HG03354 (cell line): Measurements from ENCODE around the gene CPS1.

ENCODE experiments used
- ATAC-seq: cut with Tn5 transposase; IDR thresholded peaks from one replicate; pipeline ENCODE4 v1.9.1; 2021; ENCODE audit warnings: mild to moderate bottlenecking; ENCODE audit not compliant: unreplicated experiment, poor library complexity, severe bottlenecking

CPS1 gene

DNA sequence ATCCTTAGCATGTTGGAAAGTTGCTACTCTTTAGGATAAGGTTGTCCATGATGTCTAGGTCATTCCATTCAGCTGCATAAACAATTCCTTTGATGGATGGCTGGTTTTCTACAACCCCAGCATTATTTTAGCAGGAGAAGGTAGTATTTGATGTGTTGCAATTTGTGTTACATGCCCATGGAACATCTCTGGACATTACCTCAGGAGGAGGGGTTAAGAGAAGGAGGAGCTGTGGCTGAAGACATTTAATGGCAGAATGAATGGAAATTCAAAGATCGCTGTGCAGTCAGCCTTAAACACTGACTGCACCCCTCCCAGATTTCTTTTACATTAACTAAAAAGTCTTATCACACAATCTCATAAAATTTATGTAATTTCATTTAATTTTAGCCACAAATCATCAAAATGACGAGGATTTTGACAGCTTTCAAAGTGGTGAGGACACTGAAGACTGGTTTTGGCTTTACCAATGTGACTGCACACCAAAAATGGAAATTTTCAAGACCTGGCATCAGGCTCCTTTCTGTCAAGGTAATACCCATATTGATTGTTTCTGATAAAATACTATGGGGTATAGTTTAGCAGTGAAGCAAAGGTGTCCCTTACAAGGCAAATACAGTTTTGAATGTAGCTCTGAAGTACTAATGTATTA lies at the start of gene CPS1:
CPS1 (plus strand) TSS at position 271 of the 652 bp plus-strand sequence; CDS start at position 406, 135 bp downstream.
- ATAC-seq, result no peak

DNA sequence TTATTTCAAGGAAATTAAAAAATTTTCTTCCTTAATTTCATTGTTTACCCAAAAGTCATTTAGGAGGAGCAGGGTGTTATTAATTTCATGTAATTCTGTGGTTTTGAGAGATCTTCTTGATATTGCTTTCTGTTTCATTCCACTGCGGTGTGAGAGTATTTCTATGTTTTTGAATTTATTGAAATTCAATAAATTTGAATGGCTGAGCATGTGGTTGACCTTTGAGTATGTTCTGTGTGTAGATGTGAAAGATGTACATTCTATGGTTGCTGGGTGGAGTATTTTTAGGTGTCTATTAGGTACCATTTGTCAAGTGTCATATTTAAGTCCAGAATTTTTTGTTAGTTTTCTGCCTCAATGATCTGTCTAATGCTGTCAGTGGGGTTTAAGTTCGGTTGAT lies 40.5 kb upstream of the CPS1 start:
- peak; percentile 50 for ATAC-seq

DNA sequence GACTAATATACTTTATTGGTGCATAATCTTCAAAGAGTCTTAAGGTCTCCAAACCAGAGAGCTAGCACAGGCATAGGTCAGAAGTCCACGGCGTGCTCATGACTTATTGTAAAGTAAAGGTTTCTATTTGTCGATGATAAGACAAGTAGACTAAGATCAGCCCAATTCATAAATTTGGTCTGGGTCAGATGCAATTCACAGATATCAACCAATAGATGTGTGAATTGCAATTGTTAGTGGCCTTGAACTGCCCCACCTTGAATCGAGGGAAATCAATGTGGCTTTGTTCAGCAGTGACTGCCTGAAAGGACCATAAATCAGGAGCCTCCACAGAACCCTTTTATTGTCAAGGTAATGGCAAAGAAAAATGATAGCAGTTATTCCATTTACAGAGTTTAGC lies 39.1 kb upstream of the CPS1 start:
- no peak for ATAC-seq

DNA sequence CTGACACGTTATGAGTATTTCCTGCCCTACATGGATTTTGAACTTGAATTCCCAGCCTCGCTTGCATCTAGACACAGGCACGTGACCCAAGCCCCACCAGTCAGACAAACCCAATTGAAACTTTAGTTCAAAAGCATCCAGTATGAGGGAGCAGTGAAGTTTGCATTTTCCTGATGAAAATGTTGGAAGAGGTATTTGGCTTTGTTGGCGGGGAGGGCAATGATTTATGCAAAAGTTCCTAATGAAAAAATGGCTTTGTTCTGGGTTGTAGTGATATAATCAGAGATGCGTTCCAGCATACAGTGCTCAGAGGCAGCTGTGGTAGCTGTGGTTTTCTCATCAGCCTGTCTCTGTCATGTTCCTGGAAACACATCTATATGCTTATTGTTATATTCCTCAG lies 36.8 kb upstream of the CPS1 start:
- ATAC-seq, result no peak

DNA sequence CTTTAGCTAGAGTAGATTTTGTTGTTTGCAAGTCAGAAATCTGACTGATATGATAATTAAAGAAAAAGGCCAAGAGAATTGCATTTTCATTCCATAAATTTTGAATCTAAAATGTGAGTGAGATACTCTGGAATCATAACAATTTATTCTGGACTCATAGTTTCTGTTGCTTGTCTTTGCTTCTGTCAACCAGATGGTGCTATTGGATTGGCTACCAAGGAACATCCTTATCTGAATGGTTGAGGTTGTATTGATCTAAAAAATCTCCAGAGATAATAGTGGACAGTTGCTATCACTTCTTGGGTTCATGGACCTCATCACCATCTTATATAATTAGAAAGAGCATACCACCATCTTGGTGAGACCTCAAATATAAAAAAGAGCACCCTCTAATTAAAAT lies 34.0 kb upstream of the CPS1 start:
- ATAC-seq, result no peak

DNA sequence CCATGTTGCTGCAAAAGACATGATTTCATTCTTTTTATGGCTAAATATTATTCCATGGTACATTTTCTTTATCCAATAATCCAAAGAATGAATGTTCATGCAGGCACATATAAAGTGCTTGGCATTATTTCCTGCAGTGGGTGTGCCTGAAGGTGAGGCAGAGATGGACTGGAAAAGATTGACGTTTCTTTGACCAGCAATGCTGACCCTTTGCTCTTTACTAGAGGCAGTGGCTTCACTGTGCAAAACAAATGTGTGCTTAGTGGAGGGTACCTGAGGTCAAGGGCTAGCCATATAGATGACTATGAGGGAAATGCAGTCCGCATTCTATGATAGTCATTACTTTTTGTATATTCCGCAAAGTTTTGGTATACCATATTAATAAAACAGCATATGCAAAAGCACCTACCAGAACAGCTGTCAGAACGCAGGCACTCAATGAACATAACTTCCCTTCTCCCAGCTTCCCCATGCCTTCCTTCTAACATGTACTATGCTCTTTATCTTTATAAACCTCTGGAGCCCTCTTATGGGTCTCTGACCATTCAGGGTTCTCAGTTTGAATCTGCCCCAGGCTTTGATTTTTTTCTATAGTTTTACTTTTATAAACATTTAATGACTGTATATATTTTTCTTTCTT lies 32.6 kb upstream of the CPS1 start:
- ATAC-seq, result no peak

DNA sequence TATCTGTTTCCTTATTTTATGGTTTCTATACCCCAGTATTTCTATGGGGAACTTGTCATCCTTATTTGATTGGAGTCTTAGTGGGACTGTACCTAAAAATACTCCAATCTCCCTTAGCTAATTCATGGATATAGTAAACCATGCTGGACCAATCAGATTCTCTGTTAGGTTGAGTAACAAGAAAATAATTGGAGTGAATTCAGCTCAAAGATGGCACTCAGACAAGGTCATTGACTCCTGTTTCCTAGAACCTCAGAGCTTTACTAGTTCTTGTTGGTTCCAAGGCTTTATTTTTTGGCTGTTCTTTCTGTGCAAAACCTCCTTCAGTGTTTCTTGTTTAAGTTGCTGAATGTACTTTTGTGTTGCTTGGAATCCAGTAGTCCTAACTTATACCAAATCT lies 31.9 kb upstream of the CPS1 start:
- ATAC-seq, result no peak

DNA sequence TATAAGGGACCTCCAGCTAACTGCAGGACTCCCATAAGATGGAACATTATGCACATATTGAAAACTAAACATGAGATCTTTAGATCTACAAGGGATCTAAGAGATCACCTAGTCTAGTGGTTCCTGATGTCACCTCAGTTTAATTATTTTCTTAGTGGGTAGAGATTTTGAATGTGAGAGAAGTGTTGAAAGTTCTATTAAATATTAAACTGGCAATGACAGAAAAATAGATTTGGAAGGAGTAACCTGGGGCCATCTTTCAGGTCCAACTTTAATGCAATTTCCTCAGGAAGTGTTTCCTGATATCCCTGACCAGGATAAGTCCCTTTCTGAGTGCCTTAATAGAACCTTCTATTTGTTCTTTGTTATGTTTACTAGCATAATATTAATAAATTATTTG lies 29.1 kb upstream of the CPS1 start:
- ATAC-seq, result peak; percentile 89

DNA sequence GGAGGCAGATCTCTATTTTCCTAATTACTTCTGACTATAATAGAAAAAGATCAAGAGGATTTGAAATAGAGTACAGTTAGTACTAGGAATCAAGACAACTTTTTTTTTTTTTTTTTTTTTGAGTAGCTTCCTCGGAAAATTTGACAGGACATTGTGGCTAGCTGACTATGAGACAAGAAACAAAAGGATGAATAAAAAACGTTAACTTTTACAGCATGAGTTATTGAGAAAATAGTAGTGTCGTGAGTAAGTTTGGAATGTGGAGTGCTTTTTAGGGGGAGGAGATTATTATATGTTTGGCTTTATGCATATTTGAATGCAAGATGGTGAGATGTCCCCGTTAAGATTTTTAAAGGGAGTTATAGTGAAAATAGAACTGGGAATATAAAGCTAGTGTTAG lies 27.7 kb upstream of the CPS1 start:
- ATAC-seq, result no peak

DNA sequence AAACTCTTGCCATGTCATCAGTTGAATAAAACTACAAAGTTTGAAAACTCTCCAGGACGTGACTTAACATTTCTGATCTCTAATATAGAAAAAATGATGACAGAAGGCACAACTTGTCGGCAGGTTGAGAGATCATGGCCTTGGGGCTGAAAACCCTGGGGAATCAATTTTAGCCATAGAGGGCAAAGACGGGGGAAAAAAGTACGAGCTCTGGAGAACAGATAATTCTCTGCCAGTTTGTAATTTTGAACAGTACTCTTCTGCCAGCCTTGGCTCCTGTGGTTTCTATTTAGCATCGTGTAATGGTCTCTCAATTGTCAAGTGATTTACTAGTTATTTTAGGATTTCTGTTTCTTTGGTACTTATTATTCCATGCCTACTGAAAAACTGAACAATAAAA lies 25.3 kb upstream of the CPS1 start:
- ATAC-seq, result no peak

DNA sequence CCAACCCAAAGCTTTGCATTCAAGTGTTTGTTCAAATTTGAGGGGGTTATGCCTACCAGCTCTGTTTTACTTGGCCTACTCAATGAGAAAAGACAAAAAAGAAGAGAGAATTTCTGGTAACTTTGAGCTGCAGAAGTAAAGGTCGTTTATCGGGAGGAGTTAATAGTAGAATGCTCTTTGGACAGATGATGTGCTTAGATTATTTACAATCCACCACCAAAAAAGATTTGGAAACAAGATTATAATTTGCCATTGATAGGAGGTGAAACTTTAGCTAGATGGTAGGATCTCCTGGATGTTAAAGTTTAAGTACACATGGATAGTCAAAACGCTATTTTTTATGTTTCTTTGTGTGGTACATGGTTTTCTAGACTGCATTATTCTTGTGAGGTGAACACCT lies 24.9 kb upstream of the CPS1 start:
- ATAC-seq, result no peak

DNA sequence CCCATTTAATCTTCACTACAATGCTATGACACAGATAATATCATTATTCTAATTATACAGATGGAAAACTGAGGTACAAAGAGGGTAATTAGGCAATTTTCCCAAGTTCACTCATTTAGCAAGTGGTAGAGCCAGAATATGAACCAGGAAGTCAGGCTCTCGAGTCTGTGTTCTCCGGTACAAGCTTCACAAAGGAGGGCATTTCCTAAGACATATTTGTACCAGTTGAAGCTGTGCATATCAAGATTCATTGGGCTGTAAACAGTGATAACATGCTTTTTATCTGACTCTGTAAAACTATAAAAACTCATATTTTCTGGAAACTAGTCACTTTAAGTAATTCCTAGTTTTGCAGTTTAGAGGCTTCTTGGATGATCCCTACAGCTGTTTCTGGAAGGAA lies 23.0 kb upstream of the CPS1 start:
- no peak for ATAC-seq

DNA sequence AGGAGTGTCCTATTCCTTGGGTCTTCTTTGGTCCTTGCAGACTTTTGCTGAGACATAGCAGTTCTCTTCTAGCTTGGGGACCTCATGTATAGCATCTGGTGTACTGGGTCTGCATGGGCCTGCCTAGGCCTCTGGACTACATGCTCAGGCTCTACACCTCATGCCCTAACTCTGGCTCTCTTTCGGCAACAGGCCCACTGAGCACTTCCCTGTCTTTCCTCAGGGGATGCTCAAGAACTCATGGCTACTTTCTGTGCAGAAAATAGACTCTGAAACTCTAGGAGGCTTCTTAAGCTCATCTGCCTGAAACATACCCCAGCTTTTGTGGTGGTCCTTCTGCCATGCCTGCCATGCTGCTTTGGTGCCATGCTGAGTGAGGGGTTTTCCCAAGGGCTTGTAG lies 21.5 kb upstream of the CPS1 start:
- ATAC-seq, result no peak

DNA sequence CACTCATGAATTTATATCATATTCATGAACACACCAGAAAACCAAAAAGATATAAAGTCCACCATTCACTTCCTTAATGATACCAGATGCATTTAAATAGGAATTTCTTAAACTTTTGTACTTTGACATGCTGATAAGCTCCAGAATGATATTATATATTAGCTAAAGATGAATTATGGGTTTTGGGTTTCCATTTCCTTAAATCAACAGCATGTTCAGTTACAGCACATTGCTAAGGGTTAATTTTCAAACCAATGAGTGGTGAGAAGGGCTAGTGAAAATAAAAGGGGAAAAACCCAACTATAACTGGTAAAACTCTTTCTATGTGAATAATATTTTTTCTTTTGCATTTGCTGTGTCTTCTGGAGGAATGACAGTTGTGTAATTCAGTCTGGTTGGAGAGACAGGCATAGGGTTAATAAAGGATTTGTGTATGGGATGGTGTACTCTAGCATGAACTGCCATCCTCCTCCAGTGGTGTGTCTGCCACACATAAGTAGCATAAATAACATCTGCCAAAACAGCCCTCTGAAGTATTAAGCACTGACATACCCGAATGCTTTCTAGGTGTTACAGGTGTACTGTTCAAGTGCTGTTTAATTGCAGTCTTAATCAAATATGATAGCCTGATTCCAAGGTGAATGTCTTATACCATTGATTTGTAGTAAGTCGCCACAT lies 19.3 kb upstream of the CPS1 start:
- peak; percentile 68 for ATAC-seq

DNA sequence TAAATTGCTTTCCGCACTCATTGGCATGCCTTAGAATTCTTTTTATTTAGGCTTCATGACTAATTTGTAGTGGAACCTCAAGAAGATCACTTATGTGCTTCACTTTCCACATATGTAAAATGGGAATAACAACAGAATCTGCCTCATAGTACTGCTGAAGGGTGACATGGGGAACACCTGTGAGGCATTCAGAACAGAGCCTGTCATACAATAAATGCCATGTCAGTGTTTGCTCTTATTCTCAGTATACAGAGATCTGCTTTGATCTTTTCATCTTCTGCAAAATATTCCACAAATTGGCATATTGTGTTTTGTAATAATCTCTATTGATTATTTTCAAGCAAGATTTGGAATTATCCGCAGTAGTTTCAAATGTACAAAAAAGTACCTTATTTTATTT lies 17.4 kb upstream of the CPS1 start:
- ATAC-seq, result no peak

DNA sequence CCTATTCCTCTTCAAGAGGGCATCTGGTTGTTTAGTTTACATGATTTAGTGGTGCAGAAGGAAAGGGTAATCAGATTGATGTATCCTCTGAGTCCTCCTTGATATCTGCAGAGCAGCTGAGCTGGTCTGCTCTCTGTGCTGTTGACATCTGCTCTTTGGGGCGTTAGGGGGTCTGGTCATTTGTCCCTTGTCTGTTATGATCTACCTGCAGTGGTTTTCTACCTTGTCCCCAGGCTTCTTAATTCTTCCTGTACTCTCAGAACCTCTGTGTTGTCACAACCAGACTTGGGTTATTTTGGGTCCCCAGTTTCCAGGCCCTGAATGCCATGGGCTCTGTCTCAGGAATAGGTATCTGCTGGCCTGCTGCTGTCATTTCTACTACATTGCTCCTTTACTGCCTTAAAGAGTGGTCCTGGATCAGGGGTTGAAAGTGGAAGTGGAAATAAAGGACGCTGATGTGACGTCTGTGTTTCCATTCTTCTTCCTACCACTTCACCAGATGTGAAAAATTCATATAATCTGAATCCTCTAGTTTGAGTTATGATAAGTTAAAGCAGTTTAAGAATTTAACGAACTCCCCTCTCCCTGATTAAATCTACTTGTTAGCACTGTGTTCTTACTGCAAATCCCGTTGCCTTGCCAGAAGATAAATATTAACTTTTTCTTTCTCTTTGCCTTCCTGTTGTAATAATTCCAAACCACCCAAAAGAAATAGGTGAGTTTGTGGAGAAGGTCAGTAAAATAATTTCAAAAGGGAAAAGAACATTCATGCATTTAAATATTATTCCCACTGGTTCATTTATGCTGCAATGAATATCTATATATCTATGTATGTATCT lies 16.6 kb upstream of the CPS1 start:
- ATAC-seq, result no peak

DNA sequence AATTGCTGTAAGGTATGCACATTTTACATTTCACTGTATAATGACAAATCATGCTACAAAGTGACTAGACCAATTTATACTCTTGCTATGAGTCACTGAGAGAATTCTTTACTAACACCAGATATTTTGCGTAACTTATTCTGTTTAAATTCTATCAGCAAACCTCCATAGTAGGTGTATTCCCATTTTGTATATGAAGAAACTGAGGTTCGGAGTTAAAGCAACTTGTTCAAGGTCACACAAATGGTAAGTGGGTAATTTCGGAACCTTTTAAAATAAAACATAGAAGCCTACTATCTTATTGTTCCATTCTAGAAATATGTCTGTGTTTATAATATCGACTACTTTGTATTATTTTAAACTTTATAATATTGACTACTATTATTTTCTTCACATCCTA lies 15.9 kb upstream of the CPS1 start:
- ATAC-seq, result no peak

DNA sequence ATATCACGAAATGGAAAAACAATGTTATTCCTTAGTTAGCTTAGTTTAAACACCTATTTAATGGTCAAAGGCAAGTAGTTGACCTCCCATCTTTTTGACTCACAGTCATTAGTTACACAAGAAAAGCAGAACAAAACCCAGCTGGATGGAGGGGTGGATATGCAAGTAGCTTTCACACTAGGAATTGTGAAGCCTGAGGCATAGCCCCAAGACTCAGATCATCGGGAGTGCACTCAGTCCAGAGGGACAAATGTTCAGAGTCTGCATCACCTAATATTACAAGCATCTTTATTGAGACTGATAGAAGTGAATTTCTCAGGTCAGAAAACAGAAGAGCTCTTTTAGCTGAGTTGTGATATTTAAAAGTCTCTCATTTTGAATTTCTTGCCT lies 15.5 kb upstream of the CPS1 start:
- no peak for ATAC-seq

DNA sequence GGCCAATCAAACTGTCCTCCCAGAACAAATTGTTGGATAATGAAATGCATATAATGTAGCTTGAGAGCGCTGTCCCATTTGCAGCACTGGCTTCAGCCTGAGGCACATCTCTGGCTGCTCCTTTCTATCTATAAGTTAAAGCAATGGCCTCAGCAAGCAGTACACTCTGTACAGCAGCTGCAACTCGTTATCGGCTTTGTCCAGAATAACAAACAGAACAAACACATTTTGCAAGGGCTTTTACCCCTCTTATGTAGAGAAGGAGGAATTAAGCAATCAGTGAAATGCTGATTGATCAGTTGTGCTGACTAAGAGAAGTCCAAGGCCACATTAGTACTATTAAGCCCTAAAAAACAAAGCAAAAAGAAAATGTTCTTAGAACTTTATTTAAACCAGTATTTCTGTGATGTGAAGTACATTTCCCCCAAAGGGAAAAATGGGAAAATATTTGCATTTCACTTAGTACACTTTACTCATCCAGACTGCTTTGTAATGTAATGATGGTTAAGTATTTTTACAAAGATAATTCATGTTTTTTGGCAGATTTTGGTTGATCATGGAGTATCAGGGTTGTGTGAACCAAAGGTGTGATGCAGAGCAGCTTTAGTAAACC lies 15.0 kb upstream of the CPS1 start:
- ATAC-seq, result no peak

DNA sequence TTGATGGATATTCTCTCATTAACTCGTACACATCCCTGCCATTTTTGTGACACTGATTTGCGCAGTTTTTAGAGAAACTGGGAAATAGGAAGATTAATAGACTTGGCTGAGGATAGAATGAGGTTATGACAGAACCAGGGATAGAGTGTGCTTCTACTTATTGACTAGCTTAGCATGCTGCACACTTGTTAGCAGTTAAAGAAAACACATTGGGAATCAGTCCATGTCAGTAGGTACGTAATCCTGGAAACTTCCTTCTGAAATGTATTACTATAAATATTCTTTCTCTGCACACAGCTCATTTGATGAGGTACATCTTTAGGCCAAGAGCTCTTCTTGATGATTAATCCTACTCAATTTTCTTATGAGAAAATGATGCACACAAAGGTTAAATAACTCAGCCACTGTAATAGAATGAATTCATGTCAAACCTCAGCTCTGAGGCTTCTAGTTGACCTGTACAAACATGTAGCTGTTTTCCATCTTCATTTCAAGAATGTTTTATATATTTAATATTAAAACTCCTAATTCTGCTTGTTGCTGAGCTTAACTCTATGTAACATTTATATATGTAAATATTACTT lies 12.3 kb upstream of the CPS1 start:
- ATAC-seq, result no peak
